Stimulated activated CD8-positive, alpha-beta memory T cell treated with anti-CD3 and anti-CD28 coated beads, Interleukin-7, amount 100 ng/mL, for 1 hour (primary cell): ENCODE results near the gene SPDYC.
A peak's percentile ranks its signal among the peaks of the same experiment; 100 is the strongest.
"Not testable (repeated sequence)": the region's sequence is repeated elsewhere in the genome, so short reads cannot be mapped to it uniquely, and the experiment has no call there.

Experiments
- DNase-seq, 2 donors: peaks; one replicate each; pipeline ENCODE4 v3.0.0-alpha.2; 2020; ENCODE audit warnings: low read depth in 2 of 2

SPDYC gene

GRCh38 chr11:65169164-65169641 lies 830 bp upstream of the SPDYC start:
- no peak for DNase-seq

GRCh38 chr11:65172600-65172999 lies 2.6 kb downstream of the SPDYC start:
- DNase-seq, result no peak

DNA sequence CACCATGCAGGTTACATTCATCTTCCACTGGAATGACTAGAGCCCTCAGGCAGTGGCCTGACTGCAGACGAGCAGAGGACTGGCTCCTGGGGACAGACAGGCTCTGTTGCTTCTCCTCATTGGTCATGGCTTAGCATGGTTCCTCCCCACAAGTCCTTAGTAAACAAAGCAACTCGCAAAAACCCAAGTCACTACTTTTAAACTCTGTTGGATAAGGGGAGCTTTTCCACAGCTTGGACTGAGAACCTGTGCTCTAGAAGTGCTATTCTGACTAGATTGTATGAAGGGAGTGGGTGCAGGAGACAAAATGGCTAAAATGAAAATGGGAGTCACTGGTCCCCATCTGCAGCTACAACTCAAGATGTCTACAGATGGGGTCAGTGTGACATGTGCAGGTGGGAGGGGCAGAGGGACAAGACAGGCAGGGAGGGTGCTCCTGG lies 4.6 kb downstream of the SPDYC start:
- DNase-seq, result not testable (repeated sequence)

DNA sequence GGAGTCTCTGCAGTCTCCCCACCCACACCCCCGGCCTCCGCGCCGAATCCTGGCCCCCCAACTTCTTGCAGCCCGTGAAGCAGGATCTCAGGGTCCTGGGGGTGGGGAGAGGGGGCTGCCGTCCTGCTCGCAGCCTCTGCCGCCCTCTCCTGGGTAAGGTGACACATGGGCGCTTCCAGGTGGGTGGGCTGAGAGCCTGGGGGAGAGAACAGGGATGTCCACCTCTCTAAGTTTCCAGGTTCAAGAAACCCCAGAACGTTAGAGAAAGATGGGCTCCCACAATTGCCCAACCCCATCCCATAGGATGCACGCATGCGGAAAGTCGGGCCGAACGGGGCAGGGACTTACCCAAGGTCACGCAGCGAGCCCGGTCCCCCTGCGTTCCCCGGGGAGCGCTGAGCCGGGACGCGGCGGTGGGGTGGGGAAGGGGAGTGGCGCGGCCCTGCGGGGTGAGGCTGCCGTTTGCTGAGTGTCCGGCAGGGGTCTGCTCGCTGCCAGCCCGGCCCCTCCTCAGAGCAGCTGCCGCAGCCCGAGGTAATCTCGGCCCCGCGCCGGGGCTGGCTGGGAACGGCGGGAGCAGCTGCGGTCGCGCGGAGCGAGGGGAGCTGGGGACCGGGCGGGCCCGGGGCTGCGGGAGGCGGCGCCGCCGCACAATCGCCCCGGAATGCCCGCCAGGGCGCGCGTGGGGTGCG lies 11.0 kb downstream of the SPDYC start:
- no peak for DNase-seq

GRCh38 chr11:65181569-65182257 lies 11.7 kb downstream of the SPDYC start, which contains the start of gene CAPN1:
Gene CAPN1 (plus strand): TSS chr11:65181928. CDS start chr11:65182702, 774 bp downstream.
- DNase-seq, result peak; percentile 31 to 36

GRCh38 chr11:65182258-65183170 lies 12.5 kb downstream of the SPDYC start:
- DNase-seq, result no peak

- no peak for DNase-seq
Observed at GRCh38 chr11:65183201-65183891, 13.3 kb downstream of the SPDYC start.

DNA sequence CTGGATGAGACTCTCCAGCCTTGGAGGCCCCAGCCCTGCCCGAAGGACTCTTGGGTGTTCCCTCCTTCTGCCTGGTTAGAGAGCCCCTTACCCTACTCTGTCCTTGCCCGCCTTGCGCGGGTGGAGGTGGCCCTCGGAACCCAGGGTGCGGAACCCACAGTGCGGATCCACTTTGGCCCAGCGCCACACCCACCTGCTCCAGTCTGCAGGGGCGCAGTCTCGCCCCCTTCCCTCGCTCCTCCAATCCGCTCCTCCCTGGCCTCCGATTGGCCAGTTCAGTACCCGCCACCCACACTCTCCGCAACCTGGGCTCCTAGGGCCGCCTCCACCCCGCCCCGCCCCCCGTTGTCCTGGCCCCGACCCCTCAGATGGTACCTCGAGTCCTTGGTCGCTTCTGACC lies 14.1 kb downstream of the SPDYC start:
- no peak for DNase-seq

GRCh38 chr11:65185171-65185570 lies 15.1 kb downstream of the SPDYC start:
- DNase-seq, result no peak

DNA sequence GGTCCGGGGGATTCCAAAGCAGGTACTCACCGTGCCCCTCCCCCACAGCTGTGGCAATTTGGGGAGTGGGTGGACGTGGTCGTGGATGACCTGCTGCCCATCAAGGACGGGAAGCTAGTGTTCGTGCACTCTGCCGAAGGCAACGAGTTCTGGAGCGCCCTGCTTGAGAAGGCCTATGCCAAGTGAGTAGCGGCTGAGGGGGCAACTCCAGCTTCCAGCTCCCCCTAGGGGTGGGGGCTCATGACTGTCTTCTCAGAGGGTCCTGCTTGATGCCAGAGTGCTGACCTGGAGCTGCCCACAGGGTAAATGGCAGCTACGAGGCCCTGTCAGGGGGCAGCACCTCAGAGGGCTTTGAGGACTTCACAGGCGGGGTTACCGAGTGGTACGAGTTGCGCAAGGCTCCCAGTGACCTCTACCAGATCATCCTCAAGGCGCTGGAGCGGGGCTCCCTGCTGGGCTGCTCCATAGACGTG lies 15.9 kb downstream of the SPDYC start:
- DNase-seq, result no peak

DNA sequence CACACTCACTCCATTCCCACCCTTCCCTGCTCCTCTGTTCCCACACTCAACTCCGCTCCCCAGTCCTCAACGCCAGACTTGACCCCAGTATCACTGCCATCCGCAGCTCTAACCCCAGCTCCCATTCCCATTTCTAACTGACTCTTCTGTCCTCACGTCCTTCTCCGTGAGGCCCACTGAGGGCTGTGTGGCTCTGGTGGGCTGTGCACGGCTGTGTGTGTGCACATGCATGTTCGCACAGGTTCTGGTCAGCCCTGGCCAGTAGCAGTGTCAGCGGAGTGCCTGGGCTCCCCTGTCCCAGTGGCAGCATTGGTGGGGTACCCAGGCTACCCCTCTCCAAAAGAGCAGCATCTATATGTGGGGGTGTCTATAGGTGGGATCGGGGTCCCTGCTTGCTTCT lies 16.7 kb downstream of the SPDYC start:
- DNase-seq, result no peak

GRCh38 chr11:65187146-65187675 lies 17.2 kb downstream of the SPDYC start:
- DNase-seq, result no peak

GRCh38 chr11:65187971-65188461 lies 18.0 kb downstream of the SPDYC start:
- DNase-seq, result no peak

- DNase-seq, result no peak
Observed at GRCh38 chr11:65188486-65188885, 18.5 kb downstream of the SPDYC start.

- no peak for DNase-seq
Observed at GRCh38 chr11:65189191-65189590, 19.2 kb downstream of the SPDYC start.

GRCh38 chr11:65194564-65194963 lies 24.5 kb downstream of the SPDYC start:
- no peak for DNase-seq

DNA sequence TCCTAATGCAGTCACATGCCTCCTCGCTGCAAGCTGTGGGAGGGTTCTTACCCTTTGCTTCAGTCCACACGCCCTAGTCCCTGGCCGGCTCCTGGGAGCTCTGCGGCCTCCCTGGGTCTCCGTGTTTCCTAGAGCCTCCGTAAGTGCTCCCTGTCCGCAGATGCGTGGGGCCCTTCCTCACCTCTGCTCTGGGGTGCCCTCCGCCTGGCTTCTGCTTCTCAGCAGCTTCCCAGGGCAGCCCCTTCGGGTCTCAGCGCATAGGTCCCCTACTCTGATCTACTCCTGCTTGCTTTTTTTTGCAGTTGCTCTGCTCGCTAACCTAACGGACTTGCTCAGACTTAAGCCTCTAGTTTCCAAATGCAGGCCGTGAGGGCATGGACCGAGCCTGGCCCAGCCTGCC lies 34.1 kb downstream of the SPDYC start:
- no peak for DNase-seq

DNA sequence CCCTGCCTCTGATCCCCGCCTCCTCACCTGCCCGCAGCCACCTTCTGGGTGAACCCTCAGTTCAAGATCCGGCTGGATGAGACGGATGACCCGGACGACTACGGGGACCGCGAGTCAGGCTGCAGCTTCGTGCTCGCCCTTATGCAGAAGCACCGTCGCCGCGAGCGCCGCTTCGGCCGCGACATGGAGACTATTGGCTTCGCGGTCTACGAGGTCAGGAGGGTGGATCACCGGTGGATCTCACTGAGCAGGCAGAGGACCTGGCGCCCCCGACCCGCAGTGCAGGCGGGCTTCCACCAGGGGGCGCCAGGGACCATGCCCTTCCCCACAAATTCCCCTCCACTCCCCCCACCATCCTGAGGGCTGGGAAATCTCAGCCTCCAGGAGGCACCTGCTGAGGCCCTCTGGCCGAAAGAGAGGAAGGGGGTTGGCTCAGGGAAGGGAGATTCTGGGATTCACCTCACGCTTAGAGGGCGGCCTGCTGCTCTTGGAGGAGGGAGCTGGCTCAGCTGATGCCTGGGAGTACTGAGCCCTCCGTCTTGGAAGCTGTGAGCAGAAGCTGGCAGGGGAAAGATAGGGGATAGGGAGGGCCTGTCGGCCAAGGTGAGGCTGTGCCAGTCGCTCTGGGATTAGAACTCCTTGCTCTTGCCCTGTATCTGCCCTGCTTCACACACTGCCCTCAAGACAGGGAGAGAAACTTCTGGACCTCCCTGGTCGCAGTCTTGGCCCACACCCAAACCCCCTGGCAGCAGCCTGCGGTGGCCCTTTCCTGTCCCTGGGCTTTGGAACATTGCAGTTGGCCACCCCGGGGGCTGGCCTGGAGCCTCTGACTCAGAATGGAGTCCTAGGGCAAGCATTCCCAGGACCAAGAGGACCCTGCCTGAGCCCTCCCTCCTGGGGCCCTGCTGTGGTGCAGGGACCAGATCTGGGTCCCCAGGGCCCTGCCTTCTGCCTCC lies 34.9 kb downstream of the SPDYC start:
- peak in 1 of 2 donors; percentile 14 for DNase-seq

GRCh38 chr11:65205602-65205967 lies 35.6 kb downstream of the SPDYC start:
- DNase-seq, result no peak

GRCh38 chr11:65206441-65206841 lies 36.4 kb downstream of the SPDYC start:
- DNase-seq, result no peak
